Upper lobe of right lung (tissue), 1 donor: ENCODE measurements around the gene BRD7. TPM values are rescaled to one million over a fixed set of nuclear protein-coding genes. Genes with fewer than 3 reads are reported as not detected.

Source experiments
- ATAC-seq: fragments of 200-7000 bp; cut with Tn5 transposase; one replicate; pipeline ENCODE4 v1.9.1; 2020; ENCODE audit warnings: mild to moderate bottlenecking, moderate library complexity
- DNase-seq: peaks from one replicate; pipeline ENCODE4 v3.0.0-alpha.2; 2020
- H3K27ac ChIP-seq: fragments of 200-600 bp; one replicate; pipeline ENCODE4 v1.8.0; 2022
- H3K27me3 ChIP-seq: fragments of 200-600 bp; one replicate; pipeline ENCODE4 v1.8.0; 2022; ENCODE audit warnings: mild to moderate bottlenecking
- H3K36me3 ChIP-seq: fragments of 200-600 bp; one replicate; pipeline ENCODE4 v1.8.0; 2022
- H3K4me1 ChIP-seq: fragments of 200-600 bp; one replicate; pipeline ENCODE4 v1.8.0; 2022
- H3K4me3 ChIP-seq: fragments of 200-600 bp; one replicate; pipeline ENCODE4 v1.8.0; 2022; ENCODE audit warnings: mild to moderate bottlenecking
- H3K9me3 ChIP-seq: fragments of 200-600 bp; one replicate; pipeline ENCODE4 v1.8.0; 2022
- intact Hi-C: fragments of 100-400 bp; cut with DNase I; formaldehyde crosslinking; loops from one replicate; pipeline ENCODE4 v1.11.0; 2022
- total RNA-seq: library from RNA; stranded (reverse); fragmentation: NEBNext Ultra II Directional; extraction: Animal tissue kit (Norgen Biotek cat#: 25700); gene quantifications from one replicate; pipeline ENCODE4 v1.2.1, GENCODE V29; 2021
- TF ChIP-seq, protein P1 (sequence below): fragments of 200-600 bp; IDR thresholded peaks from one replicate; pipeline ENCODE4 v1.8.0; 2022; ENCODE audit warnings: antibody characterized with exemption
- donor health status: DM: no; HTN: yes; CAD: no; lungs with severe emphysema.

The BRD7 gene
- total RNA-seq, 1 donor from 2014 or later: 62.9 TPM

DNA sequence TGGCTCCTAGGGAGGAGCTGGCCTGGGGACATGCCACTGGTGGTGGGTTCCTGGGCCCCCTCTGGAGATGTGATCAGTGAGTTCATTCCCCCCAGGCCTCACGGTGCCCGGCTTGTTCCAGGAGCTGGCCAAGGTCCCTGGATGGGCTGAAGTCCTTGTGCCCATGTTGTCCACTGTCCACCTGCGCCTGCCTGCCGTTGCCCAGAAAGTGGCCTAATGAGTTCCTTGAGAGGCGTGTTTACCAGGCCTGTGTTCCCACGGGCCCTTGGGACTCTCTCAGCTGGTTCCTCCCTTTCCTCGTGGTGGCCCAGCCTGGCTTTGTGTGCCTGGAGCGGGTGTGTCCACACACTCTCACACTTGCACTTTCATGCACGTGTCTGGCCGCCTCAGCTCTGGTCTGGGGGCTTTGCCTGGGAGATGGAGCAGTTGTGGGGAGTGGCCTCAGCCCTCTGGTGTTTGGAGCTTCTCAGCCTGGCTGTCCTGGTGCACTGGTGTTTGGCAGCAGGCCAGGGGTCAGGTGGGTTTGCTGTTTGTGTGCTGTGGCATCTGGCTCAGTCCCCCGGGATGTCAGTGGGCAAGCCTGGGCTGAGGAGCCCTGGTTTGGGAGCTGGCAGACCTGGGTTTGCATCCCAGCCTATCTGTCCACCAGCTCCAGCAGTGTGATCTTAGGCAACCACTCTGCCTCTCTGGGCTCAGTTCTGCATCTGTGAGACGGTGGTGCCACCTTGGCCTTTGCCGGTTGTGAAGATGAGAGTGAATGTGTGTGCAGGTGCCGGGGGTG, 84.5 kb downstream of the BRD7 start:
- no peaks in the 10 kb centered on the region for H3K9me3 ChIP-seq
- no peaks in the 10 kb centered on the region for H3K27me3 ChIP-seq
- H3K4me1 ChIP-seq: peaks cover 48% of the 10 kb centered on the region
- H3K36me3 ChIP-seq: peaks cover 13% of the 10 kb centered on the region
- no peak overlapping the region for H3K4me3 ChIP-seq
- TF ChIP-seq, protein P1, sequence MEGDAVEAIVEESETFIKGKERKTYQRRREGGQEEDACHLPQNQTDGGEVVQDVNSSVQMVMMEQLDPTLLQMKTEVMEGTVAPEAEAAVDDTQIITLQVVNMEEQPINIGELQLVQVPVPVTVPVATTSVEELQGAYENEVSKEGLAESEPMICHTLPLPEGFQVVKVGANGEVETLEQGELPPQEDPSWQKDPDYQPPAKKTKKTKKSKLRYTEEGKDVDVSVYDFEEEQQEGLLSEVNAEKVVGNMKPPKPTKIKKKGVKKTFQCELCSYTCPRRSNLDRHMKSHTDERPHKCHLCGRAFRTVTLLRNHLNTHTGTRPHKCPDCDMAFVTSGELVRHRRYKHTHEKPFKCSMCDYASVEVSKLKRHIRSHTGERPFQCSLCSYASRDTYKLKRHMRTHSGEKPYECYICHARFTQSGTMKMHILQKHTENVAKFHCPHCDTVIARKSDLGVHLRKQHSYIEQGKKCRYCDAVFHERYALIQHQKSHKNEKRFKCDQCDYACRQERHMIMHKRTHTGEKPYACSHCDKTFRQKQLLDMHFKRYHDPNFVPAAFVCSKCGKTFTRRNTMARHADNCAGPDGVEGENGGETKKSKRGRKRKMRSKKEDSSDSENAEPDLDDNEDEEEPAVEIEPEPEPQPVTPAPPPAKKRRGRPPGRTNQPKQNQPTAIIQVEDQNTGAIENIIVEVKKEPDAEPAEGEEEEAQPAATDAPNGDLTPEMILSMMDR: no peak
- DNase-seq: peak; percentile 81
- intact Hi-C loops: no loop called here
- peak; percentile 69 for ATAC-seq
- peak overlapping the region; percentile 30 for H3K27ac ChIP-seq

DNA sequence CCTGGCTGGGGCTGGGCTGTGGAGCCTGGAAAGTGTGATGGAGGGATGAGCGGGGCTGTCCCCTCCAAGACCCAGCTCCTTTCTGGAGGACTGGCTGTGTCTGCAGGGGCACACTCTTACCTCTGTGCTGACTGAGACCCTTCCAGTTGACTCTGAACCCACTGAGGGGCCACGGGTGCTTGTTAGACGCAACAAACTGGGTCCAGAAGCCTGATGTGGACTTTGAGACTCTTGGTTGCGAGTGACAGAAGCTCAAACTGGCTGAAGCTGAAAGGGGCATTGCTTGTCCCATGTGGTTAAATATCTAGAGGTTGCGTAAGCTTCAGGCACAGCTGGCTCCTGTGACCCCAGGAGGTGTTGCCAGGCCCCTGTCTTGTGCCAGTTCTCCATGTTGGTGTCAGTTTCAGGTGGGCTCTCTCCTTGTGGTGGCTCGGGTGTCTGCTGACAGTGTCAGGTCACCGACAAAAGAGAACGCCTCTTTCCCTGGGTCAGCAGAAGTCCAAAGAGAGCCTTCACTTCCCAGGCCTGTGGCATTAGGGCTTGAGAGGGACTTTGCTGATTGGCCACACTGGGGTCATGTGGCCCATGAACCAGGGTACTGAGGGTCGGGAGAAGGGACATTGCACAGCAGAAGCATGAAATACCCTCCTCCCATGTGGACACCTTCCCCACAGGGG, 85.7 kb downstream of the BRD7 start:
- intact Hi-C loops: no loop called here
- H3K27ac ChIP-seq: peak overlapping the region; percentile 80
- DNase-seq: no peak

DNA sequence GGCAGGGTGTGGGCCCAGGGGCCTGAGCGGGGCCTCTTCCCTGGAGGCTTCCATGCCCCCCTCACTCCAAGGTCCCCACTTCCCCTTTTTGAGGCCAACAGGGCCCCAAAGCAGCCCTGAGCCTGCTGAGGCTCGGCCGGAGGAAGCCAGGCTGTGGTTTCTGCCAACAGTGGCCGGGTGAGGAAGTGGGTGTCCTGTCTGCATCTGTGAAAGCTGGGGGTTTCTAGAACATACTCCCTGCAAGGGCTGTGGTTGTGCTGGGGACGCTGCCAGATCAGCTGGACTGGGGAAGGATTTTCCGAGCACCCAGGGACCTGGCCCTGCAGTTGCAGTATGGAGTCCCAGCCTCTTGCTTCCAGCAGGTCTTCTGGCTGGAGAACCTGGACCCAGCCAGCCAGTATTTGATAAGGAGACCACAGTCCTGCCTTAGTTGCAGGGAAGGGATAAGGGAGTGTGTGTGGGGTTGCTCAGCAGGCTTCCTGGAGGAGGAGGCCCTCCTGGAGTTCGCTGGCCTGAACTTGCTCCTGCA, 86.7 kb downstream of the BRD7 start:
- Histone ChIP-seq H3K27ac (peak overlapping the region; percentile 80), H3K4me3 (peak overlapping the region; percentile 6), H3K9me3 (no peaks in the 10 kb centered on the region), H3K36me3 (no peaks in the 10 kb centered on the region), H3K4me1 (peaks cover 48% of the 10 kb centered on the region), H3K27me3 (no peaks in the 10 kb centered on the region)
- TF ChIP-seq, protein P1: no peak
- intact Hi-C loops: no loop called here
- ATAC-seq (peak; percentile 88), DNase-seq (peak; percentile 91)

More for the DNA sequence above, 85.7 kb downstream of the BRD7 start:
- H3K4me3 ChIP-seq: no peak overlapping the region
- peaks cover 1% of the 10 kb centered on the region for H3K36me3 ChIP-seq
- TF ChIP-seq, protein P1: no peak
- H3K4me1 ChIP-seq: peaks cover 48% of the 10 kb centered on the region
- H3K27me3 ChIP-seq: no peaks in the 10 kb centered on the region
- ATAC-seq: no peak
- H3K9me3 ChIP-seq: no peaks in the 10 kb centered on the region

- ATAC-seq (no peak), DNase-seq (no peak)
- Histone ChIP-seq H3K9me3 (no peaks in the 10 kb centered on the region), H3K36me3 (no peaks in the 10 kb centered on the region), H3K4me3 (peak overlapping the region; percentile 6), H3K4me1 (peaks cover 48% of the 10 kb centered on the region), H3K27me3 (no peaks in the 10 kb centered on the region), H3K27ac (peak overlapping the region; percentile 80)
- TF ChIP-seq, protein P1: no peak
- intact Hi-C loops: no loop called here
Observed at GRCh38 chr16:50281391-50282009, 87.3 kb downstream of the BRD7 start.

DNA sequence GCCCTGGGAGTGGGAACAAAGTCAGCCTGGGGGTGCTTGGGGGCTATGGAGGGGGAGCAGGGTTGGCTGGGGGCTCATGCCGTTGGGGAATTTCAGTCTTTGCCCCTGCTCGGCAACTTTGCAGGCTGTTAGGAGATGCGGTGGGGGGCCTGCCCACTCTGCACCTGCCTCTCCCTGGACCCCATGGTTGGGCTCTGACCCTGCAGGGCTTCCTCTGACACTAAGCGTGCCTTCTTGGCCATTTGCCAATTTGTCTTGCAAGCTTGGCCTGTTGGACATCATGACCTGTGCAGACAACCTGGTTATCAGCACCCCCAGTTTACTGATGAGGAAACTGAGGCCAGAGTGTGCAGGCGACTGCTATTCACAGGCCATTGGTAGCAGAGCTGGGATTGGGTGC, 87.9 kb downstream of the BRD7 start:
- Histone ChIP-seq H3K4me3 (peak overlapping the region; percentile 6), H3K36me3 (no peaks in the 10 kb centered on the region), H3K27me3 (no peaks in the 10 kb centered on the region), H3K4me1 (peaks cover 48% of the 10 kb centered on the region), H3K27ac (peak overlapping the region; percentile 80), H3K9me3 (no peaks in the 10 kb centered on the region)
- DNase-seq (no peak), ATAC-seq (no peak)
- intact Hi-C loops: no loop called here
- TF ChIP-seq, protein P1: no peak
